K562 (cell line): ENCODE measurements around the gene MDH1B. TPM values are rescaled to one million over a fixed set of nuclear protein-coding genes. Genes with fewer than 3 reads are reported as not detected.

Experiments
- ATAC-seq: fragments of 200-7000 bp; cut with Tn5 transposase; 3 replicates; pipeline ENCODE4 v1.9.1; 2020; ENCODE audit warnings: moderate library complexity
- BruUV-seq: library from RNA; stranded (reverse); fragments of 400-500 nt; replicated peaks from 2 replicates; lab custom pipeline; 2021; lab: Mats Ljungman, UMichigan
- CTCF ChIA-PET: fragments of 300-600 bp; formaldehyde crosslinking; extraction: SDS; loops from one replicate; lab custom pipeline; 2021; ENCODE audit warnings: low intra/inter-chr PET ratio; lab: Yijun Ruan, JAX
- POLR2A ChIA-PET: fragments of 300-600, 350-650 bp; sonication (Branson Sonifier 250); formaldehyde crosslinking; extraction: SDS; loops from one replicate; lab custom pipeline; 2021; ENCODE audit warnings: antibody characterized with exemption, inconsistent platforms; lab: Yijun Ruan, JAX
- DNase-seq, 4 experiments: peaks; one replicate each; pipeline versions ENCODE4 v3.0.0 to v3.0.0-alpha.2; 2011 to 2018; ENCODE audit warnings: low spot score in 3 of 4, mixed read lengths in 3 of 4; ENCODE audit errors: extremely low read depth in 1 of 4
- FAIRE-seq: peaks from 2 replicates; lab custom pipeline; 2011; peaks lifted over from hg19 to GRCh38; lab: Jason Lieb, UNC
- H2AFZ ChIP-seq: 2 replicates; pipeline ENCODE4 v1.6.0; 2011; ENCODE audit warnings: low read depth, low read length, control low read depth, inconsistent platforms
- H3K27ac ChIP-seq: fragments of 200-600 bp; 3 replicates; pipeline ENCODE4 v1.8.0; 2011; ENCODE audit warnings: low read depth, mild to moderate bottlenecking, control low read depth, inconsistent platforms, low read length, moderate library complexity, mixed read lengths; ENCODE audit errors: extremely low read depth
- H3K27me3 ChIP-seq, 2 experiments: fragments of 300-600 bp in 1 of 2; 2 replicates in 1 of 2; 3 replicates in 1 of 2; pipeline versions ENCODE4 v1.6.0 to v1.8.0; 2011; ENCODE audit warnings: inconsistent platforms in 2 of 2, low read length in 2 of 2, mild to moderate bottlenecking in 1 of 2, mixed read lengths in 1 of 2, moderate library complexity in 1 of 2; ENCODE audit not compliant: control insufficient read depth in 2 of 2, insufficient read depth in 2 of 2
- H3K36me3 ChIP-seq: fragments of 300-600 bp; 3 replicates; pipeline ENCODE4 v1.8.0; 2011; ENCODE audit warnings: mild to moderate bottlenecking, low read length, inconsistent platforms; ENCODE audit not compliant: control insufficient read depth, insufficient read depth
- H3K4me1 ChIP-seq, 2 experiments: fragments of 200-600 bp in 1 of 2; replicated peaks in 1 of 2; 2 replicates in 1 of 2; 3 replicates in 1 of 2; pipeline versions ENCODE4 v1.5.1 to v1.8.0; 2011; ENCODE audit warnings: inconsistent platforms in 2 of 2, low read length in 2 of 2, mild to moderate bottlenecking in 1 of 2, mixed read lengths in 1 of 2, moderate library complexity in 1 of 2; ENCODE audit not compliant: control insufficient read depth in 2 of 2, insufficient read depth in 2 of 2
- H3K4me2 ChIP-seq: 2 replicates; pipeline ENCODE4 v1.6.1; 2011; ENCODE audit warnings: low read length, control low read depth, inconsistent platforms, mixed read lengths; ENCODE audit not compliant: insufficient read depth
- H3K4me3 ChIP-seq: fragments of 200-600 bp; sonication (generic), shearing (Covaris generic); 2 replicates; pipeline ENCODE4 v1.5.1; 2016; ENCODE audit warnings: control low read depth, inconsistent platforms
- H3K79me2 ChIP-seq: fragments of 200-600 bp; 3 replicates; pipeline ENCODE4 v1.8.0; 2011; ENCODE audit warnings: low read length, inconsistent platforms; ENCODE audit not compliant: control insufficient read depth, insufficient read depth
- H3K9ac ChIP-seq, 2 experiments: 2 replicates each; pipeline versions ENCODE4 v1.6.0 to v1.6.1; 2011; ENCODE audit warnings: low read depth in 2 of 2, low read length in 2 of 2, control low read depth in 1 of 2, inconsistent platforms in 1 of 2, mild to moderate bottlenecking in 1 of 2, mixed read lengths in 1 of 2; ENCODE audit not compliant: insufficient read depth in 1 of 2
- H3K9me1 ChIP-seq: one replicate; pipeline ENCODE4 v1.6.0; 2011; ENCODE audit warnings: inconsistent platforms, mild to moderate bottlenecking, low read length, moderate library complexity; ENCODE audit not compliant: control insufficient read depth, insufficient read depth
- H3K9me3 ChIP-seq: replicated peaks from 2 replicates; pipeline ENCODE4 v1.5.1; 2011; ENCODE audit warnings: low read depth, low read length, inconsistent platforms; ENCODE audit not compliant: control insufficient read depth, insufficient read depth
- H4K20me1 ChIP-seq: replicated peaks from 2 replicates; pipeline ENCODE4 v1.6.1; 2011; ENCODE audit warnings: low read length, inconsistent platforms, mixed read lengths; ENCODE audit not compliant: control insufficient read depth, insufficient read depth
- CC2D1A ChIP-seq: fragments of 450-650 bp; IDR thresholded peaks from 2 replicates; pipeline ENCODE4 v1.6.1; 2017; ENCODE audit warnings: mild to moderate bottlenecking
- CREB1 ChIP-seq, 2 experiments: sonication (generic) in 1 of 2; formaldehyde crosslinking in 1 of 2; IDR thresholded peaks; 2 replicates each; pipeline versions ENCODE4 v1.6.1 to v1.8.0; 2012 to 2022; ENCODE audit warnings: inconsistent platforms in 1 of 2, mild to moderate bottlenecking in 1 of 2, missing genetic modification reagents in 1 of 2, moderate library complexity in 1 of 2
- HLTF ChIP-seq: fragments of 450-650 bp; IDR thresholded peaks from 2 replicates; pipeline ENCODE4 v1.6.1; 2016
- MECOM ChIP-seq: fragments of 250-450 bp; sonication (Bioruptor Pico); IDR thresholded peaks from 2 replicates; pipeline ENCODE4 v1.8.0; 2022; ENCODE audit warnings: inconsistent platforms
- ZFPM2 ChIP-seq: fragments of 250-450 bp; sonication (Bioruptor Pico); IDR thresholded peaks from 2 replicates; pipeline ENCODE4 v1.5.1; 2022; ENCODE audit warnings: mild to moderate bottlenecking
- ZNF280A ChIP-seq: fragments of 450-650 bp; IDR thresholded peaks from 2 replicates; pipeline ENCODE4 v1.6.1; 2018; ENCODE audit warnings: mild to moderate bottlenecking, low read depth; ENCODE audit not compliant: partially characterized antibody
- WGBS: fragments of 100-300 bp; shearing (Covaris generic); methylation state at CpG from one replicate; pipeline ENCODE4 v1.1.6; 2016; ENCODE audit warnings: low coverage, mixed read lengths; ENCODE audit not compliant: insufficient coverage; ENCODE audit errors: missing lambda C conversion rate; 5-methylcytosine and 5-hydroxymethylcytosine counted together
- in situ Hi-C: fragments of 300-500 bp; cut with MboI; formaldehyde crosslinking; loops from 4 replicates; pipeline ENCODE4 v1.15.0; 2018; ENCODE audit warnings: inconsistent platforms, mixed read lengths
- intact Hi-C: fragments of 100-400 bp; cut with micrococcal nuclease; formaldehyde crosslinking; loops from 2 replicates; pipeline ENCODE4 v1.14.2; 2022
- polyA plus RNA-seq, 8 experiments: library from polyadenylated mRNA; depleted of rRNA in 4 of 8; stranded (reverse) in 5 of 8; unstranded in 3 of 8; fragments of >200 nt; fragmentation: Nextera tagmentation in 2 of 8; fragmentation: Illumina TruSeq in 1 of 8; extraction: Ambion mirVana in 2 of 8; extraction: Trizol in 1 of 8; gene quantifications; 2 replicates each; pipeline versions ENCODE4 v1.2.1 to v1.2.3, GENCODE V29; 2011 to 2014; ENCODE audit warnings: inconsistent platforms in 1 of 8, missing spikeins in 1 of 8
- total RNA-seq, 7 experiments: library from RNA; depleted of rRNA in 6 of 7; stranded (reverse); fragments of >200 nt in 6 of 7; fragmentation: Illumina TruSeq in 2 of 7; extraction: Trizol in 2 of 7; gene quantifications; 2 replicates each; pipeline versions ENCODE4 v1.2.1 to v1.2.3, GENCODE V29; 2011 to 2021; ENCODE audit warnings: low replicate concordance in 1 of 7
- TF ChIP-seq, protein P1 (sequence below), 3 experiments: IDR thresholded peaks in 2 of 3; conservative IDR thresholded peaks in 1 of 3; 2 replicates each; pipeline ENCODE4 v1.5.1; 2011 to 2012; ENCODE audit warnings: low read length in 3 of 3, mild to moderate bottlenecking in 3 of 3, control low read depth in 2 of 3, improper control_type of control experiment in 1 of 3, inconsistent platforms in 1 of 3, low read depth in 1 of 3, mixed read lengths in 1 of 3, moderate library complexity in 1 of 3; ENCODE audit not compliant: insufficient read depth in 2 of 3

MDH1B gene
- total and polyA plus RNA-seq, 9 of the 15 experiments (the other 6 are each of a cell fraction or from before 2014, with no cell fraction given) = 0.06 to 0.16 (median 0.14) TPM; not detected in 5

GRCh38 chr2:206783718-206784117, 18.6 kb upstream of the MDH1B start:
- in situ Hi-C loops = no loop called here
- no peak for TF ChIP-seq CC2D1A
- TF ChIP-seq, protein P1, sequence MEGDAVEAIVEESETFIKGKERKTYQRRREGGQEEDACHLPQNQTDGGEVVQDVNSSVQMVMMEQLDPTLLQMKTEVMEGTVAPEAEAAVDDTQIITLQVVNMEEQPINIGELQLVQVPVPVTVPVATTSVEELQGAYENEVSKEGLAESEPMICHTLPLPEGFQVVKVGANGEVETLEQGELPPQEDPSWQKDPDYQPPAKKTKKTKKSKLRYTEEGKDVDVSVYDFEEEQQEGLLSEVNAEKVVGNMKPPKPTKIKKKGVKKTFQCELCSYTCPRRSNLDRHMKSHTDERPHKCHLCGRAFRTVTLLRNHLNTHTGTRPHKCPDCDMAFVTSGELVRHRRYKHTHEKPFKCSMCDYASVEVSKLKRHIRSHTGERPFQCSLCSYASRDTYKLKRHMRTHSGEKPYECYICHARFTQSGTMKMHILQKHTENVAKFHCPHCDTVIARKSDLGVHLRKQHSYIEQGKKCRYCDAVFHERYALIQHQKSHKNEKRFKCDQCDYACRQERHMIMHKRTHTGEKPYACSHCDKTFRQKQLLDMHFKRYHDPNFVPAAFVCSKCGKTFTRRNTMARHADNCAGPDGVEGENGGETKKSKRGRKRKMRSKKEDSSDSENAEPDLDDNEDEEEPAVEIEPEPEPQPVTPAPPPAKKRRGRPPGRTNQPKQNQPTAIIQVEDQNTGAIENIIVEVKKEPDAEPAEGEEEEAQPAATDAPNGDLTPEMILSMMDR (IDR thresholded peaks at IDR 0.05 in 2 of 3, conservative IDR thresholded peaks at IDR 0.05 in 1 of 3; ENCODE audit: insufficient read depth in 2 of 3, low read depth in 1 of 3, low read length in 3 of 3) = peak; percentile 19 to 45 (median 33); a peak in 3 of 6 replicates
- TF ChIP-seq, all 486 proteins: peak for 1
- no peaks in the 10 kb centered on the region for H3K27me3 ChIP-seq
- intact Hi-C loops = loop anchor here (5.0 kb wide), 2 partner anchors 91 to 391 kb away; no protein-coding TSS in a partner anchor
- H3K9me1 ChIP-seq = no peaks in the 10 kb centered on the region
- peaks cover 4% of the 10 kb centered on the region; the same call in 2 of the 3 replicates for H3K79me2 ChIP-seq
- H3K27ac ChIP-seq = no peak overlapping the region
- DNase-seq = peak in 3 of 4 experiments; percentile 12 to 26 (median 25)
- H3K4me1 ChIP-seq = no peaks in the 10 kb centered on the region
- H2AFZ ChIP-seq = no peak overlapping the region
- 69% methylated on average over 2 of the region's 2 CpGs for WGBS
- no peak overlapping the region for H3K4me3 ChIP-seq
- ChIA-PET CTCF (no interaction called here), POLR2A (no interaction called here)
- H3K9ac ChIP-seq = no peak overlapping the region
- BruUV-seq = no TSS peak
- peak; percentile 82 for ATAC-seq
- 0 out of 2 replicates have a peak, but pooled peaks cover 1% of the 10 kb centered on the region for H3K9me3 ChIP-seq
- H4K20me1 ChIP-seq = no peaks in the 10 kb centered on the region
- no peak for FAIRE-seq
- no peak overlapping the region for H3K4me2 ChIP-seq
- H3K36me3 ChIP-seq = peaks cover 87% of the 10 kb centered on the region

GRCh38 chr2:206780671-206781070, 15.5 kb upstream of the MDH1B start:
- H3K9me1 ChIP-seq = no peaks in the 10 kb centered on the region
- CTCF ChIA-PET = interaction anchor here (0.7 kb wide), 1 partner anchor 769 kb away, joined by 4 read pairs; no protein-coding TSS in a partner anchor
- H3K79me2 ChIP-seq = peaks cover 20% of the 10 kb centered on the region; the same call in 2 of the 3 replicates
- no peak for FAIRE-seq
- POLR2A ChIA-PET = no interaction called here
- WGBS = 91% methylated on average over 2 of the region's 2 CpGs
- no peak for DNase-seq
- no peak overlapping the region for H3K9ac ChIP-seq
- no peaks in the 10 kb centered on the region for H3K4me1 ChIP-seq
- no peaks in the 10 kb centered on the region for H3K27me3 ChIP-seq
- no TSS peak for BruUV-seq
- intact Hi-C loops = loop anchor here (1.0 to 5.0 kb wide), 3 partner anchors 88 to 388 kb away; no protein-coding TSS in a partner anchor
- no peak for ATAC-seq
- in situ Hi-C loops = no loop called here
- H3K9me3 ChIP-seq = 0 out of 2 replicates have a peak, but pooled peaks cover 1% of the 10 kb centered on the region
- no peak overlapping the region for H3K4me2 ChIP-seq
- H4K20me1 ChIP-seq = no peaks in the 10 kb centered on the region
- no peak overlapping the region for H3K4me3 ChIP-seq
- H2AFZ ChIP-seq = no peak overlapping the region
- peaks cover 87% of the 10 kb centered on the region for H3K36me3 ChIP-seq
- no peak overlapping the region for H3K27ac ChIP-seq
- TF ChIP-seq ZFPM2 (CRISPR knock-in tag) = no peak
- no peak for TF ChIP-seq MECOM (CRISPR knock-in tag)
- no peak for TF ChIP-seq HLTF
- no peak for TF ChIP-seq CREB1 (IDR thresholded peaks at IDR 0.05)
- TF ChIP-seq CREB1 (CRISPR knock-in tag; IDR thresholded peaks at IDR 0.05) = no peak
- TF ChIP-seq ZNF280A = peak; percentile 16
